Measurements from ENCODE around the gene NME7. TPM values are rescaled to one million over a fixed set of nuclear protein-coding genes. Genes with fewer than 3 reads are reported as not detected.

NME7 gene
- total RNA-seq, 2 experiments from 2014 or later: 18.9 to 22.4 TPM

DNA sequence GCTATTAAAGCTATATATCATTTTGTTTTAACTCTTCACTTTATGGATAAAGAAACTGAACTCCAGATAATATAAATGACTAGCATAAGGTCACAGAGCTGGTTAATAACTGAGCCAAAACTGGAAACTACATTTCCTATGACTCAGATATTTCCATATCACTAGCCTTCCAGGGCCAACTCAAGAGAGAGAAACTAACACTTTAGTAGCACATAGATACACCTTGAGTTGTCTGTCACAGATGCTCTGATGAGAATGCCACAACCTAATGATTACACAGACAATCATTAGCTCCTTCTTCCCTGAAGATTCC lies 40.7 kb downstream of the NME7 start:
- DNase-seq: no peak
- H3K4me3 Mint-ChIP-seq: peak overlapping the region; percentile 11
- peaks cover 15% of the 10 kb centered on the region for H3K9me3 Mint-ChIP-seq
- peaks cover 34% of the 10 kb centered on the region for H3K4me1 Mint-ChIP-seq
- peak overlapping the region; percentile 87 for H3K27ac Mint-ChIP-seq
- H3K36me3 Mint-ChIP-seq: peaks cover 38% of the 10 kb centered on the region
- H3K27me3 Mint-ChIP-seq: no peaks in the 10 kb centered on the region

GRCh38 chr1:169326261-169326955 lies 41.2 kb downstream of the NME7 start:
- DNase-seq: no peak
- H3K9me3 Mint-ChIP-seq: peaks cover 15% of the 10 kb centered on the region
- H3K4me1 Mint-ChIP-seq: peaks cover 36% of the 10 kb centered on the region
- peak overlapping the region; percentile 11 for H3K4me3 Mint-ChIP-seq
- H3K27ac Mint-ChIP-seq: peak overlapping the region; percentile 87
- peaks cover 38% of the 10 kb centered on the region for H3K36me3 Mint-ChIP-seq
- H3K27me3 Mint-ChIP-seq: no peaks in the 10 kb centered on the region

DNA sequence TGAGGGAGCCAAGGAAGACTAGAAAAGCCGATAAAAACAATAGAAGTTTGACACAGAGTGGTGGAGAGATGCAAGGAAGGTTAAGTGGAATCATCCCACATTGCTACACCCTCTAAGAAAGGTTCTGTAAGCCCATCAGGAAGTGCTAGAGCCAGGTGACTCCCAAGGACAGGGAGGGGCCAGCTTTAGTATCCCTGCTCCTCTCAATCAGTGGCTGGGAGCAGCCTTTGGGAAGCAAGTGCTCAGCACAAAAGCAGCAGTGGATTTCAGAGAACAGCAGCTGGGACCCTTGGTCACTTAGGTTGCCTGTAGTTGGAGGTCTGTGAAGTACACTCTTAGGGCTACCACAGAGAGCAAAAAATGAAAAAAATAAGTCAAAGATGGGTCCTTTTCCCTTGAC lies 42.5 kb downstream of the NME7 start:
- H3K4me1 Mint-ChIP-seq: peaks cover 37% of the 10 kb centered on the region
- peak overlapping the region; percentile 23 for H3K27ac Mint-ChIP-seq
- no peak overlapping the region for H3K4me3 Mint-ChIP-seq
- peaks cover 29% of the 10 kb centered on the region for H3K36me3 Mint-ChIP-seq
- no peaks in the 10 kb centered on the region for H3K27me3 Mint-ChIP-seq
- DNase-seq: no peak
- H3K9me3 Mint-ChIP-seq: peaks cover 9% of the 10 kb centered on the region

- H3K4me3 Mint-ChIP-seq: no peak overlapping the region
Observed at GRCh38 chr1:169322138-169322537, 45.5 kb downstream of the NME7 start.

DNA sequence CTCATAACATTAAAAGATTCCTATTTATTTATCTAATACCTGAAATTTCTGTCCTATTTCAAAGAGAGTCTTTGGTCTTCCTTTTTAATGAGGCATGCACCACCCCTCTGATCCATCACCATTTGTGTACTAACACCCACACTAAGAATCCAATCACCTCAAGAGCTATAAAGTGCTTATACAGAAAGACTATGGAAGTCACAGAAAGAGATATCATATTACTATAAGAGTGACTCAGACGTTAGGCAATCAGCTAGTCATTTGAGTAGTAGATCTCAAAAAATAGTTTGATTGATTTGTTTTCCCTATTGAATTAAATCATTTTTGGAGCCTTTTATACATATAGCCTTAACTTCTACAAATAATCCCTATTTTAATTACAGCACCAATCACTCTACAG lies 46.1 kb downstream of the NME7 start:
- no peaks in the 10 kb centered on the region for H3K27me3 Mint-ChIP-seq
- H3K27ac Mint-ChIP-seq: no peak overlapping the region
- H3K4me3 Mint-ChIP-seq: no peak overlapping the region
- H3K36me3 Mint-ChIP-seq: peaks cover 15% of the 10 kb centered on the region
- DNase-seq: no peak
- peaks cover 14% of the 10 kb centered on the region for H3K4me1 Mint-ChIP-seq
- no peaks in the 10 kb centered on the region for H3K9me3 Mint-ChIP-seq

More at GRCh38 chr1:169322138-169322537, 45.5 kb downstream of the NME7 start:
- Mint-ChIP-seq H3K9me3 (no peaks in the 10 kb centered on the region), H3K27ac (no peak overlapping the region), H3K4me1 (peaks cover 20% of the 10 kb centered on the region), H3K36me3 (peaks cover 15% of the 10 kb centered on the region), H3K27me3 (no peaks in the 10 kb centered on the region)
- no peak for DNase-seq

DNA sequence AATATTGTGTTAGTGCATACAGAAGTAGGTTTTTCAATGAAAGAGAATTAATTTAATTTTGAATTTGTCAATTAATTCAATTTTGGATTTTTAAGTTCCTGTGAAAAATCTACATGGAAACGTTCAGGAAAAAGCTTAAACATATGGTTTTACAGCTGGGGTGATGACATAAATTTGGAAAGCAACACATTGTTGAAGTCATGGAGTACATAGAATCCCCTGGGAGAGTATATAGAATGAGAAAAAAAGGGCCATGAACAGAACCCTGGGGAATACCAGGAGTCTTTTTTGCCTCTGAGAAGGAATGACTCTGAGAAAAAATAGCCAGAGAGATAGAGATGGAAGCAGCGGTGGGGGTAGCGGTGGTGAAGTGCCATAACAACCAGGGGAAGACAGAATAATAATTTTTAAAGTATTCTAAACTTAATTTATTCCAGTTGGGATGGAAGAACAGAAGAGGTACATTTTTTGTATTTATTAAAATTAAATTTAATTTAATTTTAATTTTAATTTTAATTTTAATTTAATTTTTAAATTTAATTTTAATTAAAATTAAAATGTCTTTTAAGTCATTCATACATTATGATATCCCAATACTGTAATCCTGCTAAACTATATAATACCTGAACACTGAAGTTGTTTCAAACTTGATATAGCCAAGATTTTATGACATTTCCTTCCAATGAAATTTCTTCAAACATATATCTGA lies 48.9 kb downstream of the NME7 start:
- H3K9me3 Mint-ChIP-seq: no peaks in the 10 kb centered on the region
- H3K27me3 Mint-ChIP-seq: no peaks in the 10 kb centered on the region
- H3K4me3 Mint-ChIP-seq: no peak overlapping the region
- H3K27ac Mint-ChIP-seq: no peak overlapping the region
- H3K36me3 Mint-ChIP-seq: peaks cover 14% of the 10 kb centered on the region
- H3K4me1 Mint-ChIP-seq: peaks cover 5% of the 10 kb centered on the region
- DNase-seq: no peak

DNA sequence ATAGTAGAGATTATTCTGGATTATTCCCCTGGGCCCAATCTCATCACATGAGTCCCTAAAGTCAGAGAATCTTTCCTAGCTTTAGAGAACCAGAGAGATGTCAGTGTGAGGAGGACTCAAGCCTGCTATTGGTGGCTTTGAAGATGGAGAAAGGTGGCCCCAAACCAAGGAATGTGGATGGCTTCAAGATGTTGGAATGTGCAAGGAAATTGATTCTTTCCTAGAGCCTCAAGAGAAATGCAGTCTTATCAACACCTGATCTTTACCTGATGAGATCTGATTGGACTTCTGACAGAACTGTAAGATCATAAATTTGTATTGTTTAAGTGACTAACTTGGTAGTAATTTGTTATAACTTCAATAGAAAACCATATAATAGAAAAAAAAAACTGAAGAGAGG lies 51.0 kb downstream of the NME7 start:
- H3K9me3 Mint-ChIP-seq: no peaks in the 10 kb centered on the region
- no peak overlapping the region for H3K4me3 Mint-ChIP-seq
- H3K36me3 Mint-ChIP-seq: peaks cover 8% of the 10 kb centered on the region
- no peaks in the 10 kb centered on the region for H3K27me3 Mint-ChIP-seq
- H3K4me1 Mint-ChIP-seq: peaks cover 10% of the 10 kb centered on the region
- no peak overlapping the region for H3K27ac Mint-ChIP-seq
- no peak for DNase-seq

- Mint-ChIP-seq H3K27ac (peak overlapping the region; percentile 5), H3K4me3 (no peak overlapping the region)
- peak; percentile 31 for DNase-seq
Observed at GRCh38 chr1:169312084-169312954, 55.3 kb downstream of the NME7 start.

DNA sequence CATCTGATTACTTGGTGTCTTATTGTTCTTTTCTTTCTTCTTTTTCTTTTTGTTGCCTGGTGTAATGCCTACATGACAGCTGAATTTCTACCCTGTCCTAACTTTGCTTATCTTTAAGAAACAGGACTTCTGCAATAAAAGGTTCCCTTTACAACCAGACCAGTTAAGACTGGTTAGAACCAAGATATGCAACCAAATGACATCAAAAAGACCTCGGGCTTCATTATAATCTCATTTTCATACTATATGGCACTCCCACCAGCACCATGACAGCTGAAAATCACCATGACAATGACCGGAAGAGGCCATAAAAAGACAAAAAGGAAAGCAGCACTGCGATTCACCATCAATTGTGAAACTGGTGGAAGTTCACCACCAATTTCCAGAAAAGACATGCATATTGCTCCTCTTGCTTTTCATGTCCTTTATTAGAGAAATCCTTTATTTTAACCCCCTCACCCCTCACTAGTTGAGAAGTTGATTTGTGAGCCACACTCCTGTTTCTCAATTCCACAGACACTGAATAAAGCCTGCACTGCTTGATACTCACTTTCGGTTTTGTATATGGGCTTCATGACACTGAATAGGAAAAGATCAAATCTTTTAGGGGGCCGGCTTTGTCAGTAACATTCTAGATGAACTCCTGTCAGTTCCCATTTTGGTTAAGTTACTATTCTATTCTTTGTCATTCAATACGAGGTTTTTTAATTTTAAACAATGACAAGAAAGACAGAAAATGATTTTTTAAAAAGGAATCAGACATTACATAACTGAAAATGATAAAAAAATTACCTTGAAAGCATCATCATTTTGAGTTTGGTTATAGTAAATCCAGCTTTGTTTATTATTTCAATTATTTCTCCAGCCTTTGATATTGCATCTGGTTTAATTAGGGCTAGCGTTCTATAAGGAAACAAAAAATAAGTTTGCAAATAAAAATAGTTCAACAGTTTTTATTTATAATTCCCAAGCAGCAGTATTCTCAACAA lies 58.1 kb downstream of the NME7 start:
- DNase-seq: no peak
- no peaks in the 10 kb centered on the region for H3K27me3 Mint-ChIP-seq
- H3K27ac Mint-ChIP-seq: no peak overlapping the region
- peak overlapping the region; percentile 52 for H3K4me3 Mint-ChIP-seq
- peaks cover 15% of the 10 kb centered on the region for H3K4me1 Mint-ChIP-seq
- H3K9me3 Mint-ChIP-seq: no peaks in the 10 kb centered on the region
- peaks cover 29% of the 10 kb centered on the region for H3K36me3 Mint-ChIP-seq

More at GRCh38 chr1:169312084-169312954, 55.3 kb downstream of the NME7 start:
- Mint-ChIP-seq H3K4me1 (peaks cover 15% of the 10 kb centered on the region), H3K36me3 (peaks cover 14% of the 10 kb centered on the region), H3K9me3 (no peaks in the 10 kb centered on the region), H3K27me3 (no peaks in the 10 kb centered on the region)

GRCh38 chr1:169308313-169309039 lies 59.1 kb downstream of the NME7 start:
- Mint-ChIP-seq H3K9me3 (no peaks in the 10 kb centered on the region), H3K27me3 (no peaks in the 10 kb centered on the region), H3K4me3 (no peak overlapping the region), H3K27ac (no peak overlapping the region), H3K4me1 (peaks cover 15% of the 10 kb centered on the region), H3K36me3 (peaks cover 29% of the 10 kb centered on the region)
- no peak for DNase-seq

GRCh38 chr1:169307176-169307575 lies 60.4 kb downstream of the NME7 start:
- H3K9me3 Mint-ChIP-seq: no peaks in the 10 kb centered on the region
- H3K27ac Mint-ChIP-seq: no peak overlapping the region
- no peaks in the 10 kb centered on the region for H3K27me3 Mint-ChIP-seq
- DNase-seq: no peak
- no peak overlapping the region for H3K4me3 Mint-ChIP-seq
- peaks cover 33% of the 10 kb centered on the region for H3K36me3 Mint-ChIP-seq
- H3K4me1 Mint-ChIP-seq: peaks cover 12% of the 10 kb centered on the region

DNA sequence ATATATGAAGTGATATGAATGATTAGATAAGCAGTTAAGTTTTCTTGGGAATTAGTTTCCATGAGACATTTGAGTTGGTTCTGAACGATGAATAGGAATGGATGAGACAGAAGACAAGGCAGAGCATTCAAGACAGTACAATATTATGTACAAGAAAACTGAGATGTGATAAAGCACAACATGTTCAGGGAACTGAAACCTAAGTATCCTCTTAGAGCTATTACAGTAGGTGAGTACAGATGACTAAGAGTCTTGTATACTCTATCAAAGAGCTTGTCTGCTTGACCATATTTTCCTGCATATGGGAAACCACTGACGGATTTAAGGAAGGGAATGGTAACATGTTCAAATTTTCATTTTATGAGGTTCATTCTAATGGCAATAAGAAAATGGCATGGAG lies 61.6 kb downstream of the NME7 start:
- peaks cover 7% of the 10 kb centered on the region for H3K4me1 Mint-ChIP-seq
- no peaks in the 10 kb centered on the region for H3K27me3 Mint-ChIP-seq
- H3K9me3 Mint-ChIP-seq: no peaks in the 10 kb centered on the region
- no peak overlapping the region for H3K4me3 Mint-ChIP-seq
- peaks cover 36% of the 10 kb centered on the region for H3K36me3 Mint-ChIP-seq
- H3K27ac Mint-ChIP-seq: no peak overlapping the region
- DNase-seq: no peak

DNA sequence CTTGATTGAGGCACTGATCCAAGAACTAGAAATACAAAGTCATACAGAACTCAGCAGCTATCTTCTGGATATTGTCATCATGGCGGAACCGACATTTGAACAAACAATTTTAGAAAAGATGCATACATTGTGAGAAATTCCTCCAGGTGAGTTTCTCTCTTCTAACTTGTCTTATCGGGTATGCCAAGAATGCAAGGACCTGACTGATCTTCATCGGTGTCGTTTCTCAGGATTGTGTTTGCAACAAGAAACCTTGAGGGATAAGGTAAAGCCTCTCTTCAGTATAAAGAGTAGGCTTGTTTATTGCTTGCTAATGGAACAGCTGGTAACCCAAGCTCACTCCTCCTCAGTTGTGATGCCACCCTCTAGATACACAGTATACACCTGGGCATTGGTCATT lies 62.2 kb downstream of the NME7 start:
- H3K4me1 Mint-ChIP-seq: peaks cover 7% of the 10 kb centered on the region
- H3K9me3 Mint-ChIP-seq: no peaks in the 10 kb centered on the region
- no peaks in the 10 kb centered on the region for H3K27me3 Mint-ChIP-seq
- peaks cover 36% of the 10 kb centered on the region for H3K36me3 Mint-ChIP-seq
- H3K4me3 Mint-ChIP-seq: no peak overlapping the region
- no peak for DNase-seq
- H3K27ac Mint-ChIP-seq: no peak overlapping the region

GRCh38 chr1:169300854-169301253 lies 66.7 kb downstream of the NME7 start:
- Mint-ChIP-seq H3K9me3 (no peaks in the 10 kb centered on the region), H3K4me1 (no peaks in the 10 kb centered on the region), H3K36me3 (peaks cover 21% of the 10 kb centered on the region), H3K27me3 (no peaks in the 10 kb centered on the region), H3K4me3 (no peak overlapping the region), H3K27ac (no peak overlapping the region)
- no peak for DNase-seq
